Measurements from ENCODE around the gene SDHAF2. TPM values are rescaled to one million over a fixed set of nuclear protein-coding genes. Genes with fewer than 3 reads are reported as not detected.
A peak's percentile ranks its signal among the peaks of the same experiment; 100 is the strongest.

The SDHAF2 gene
- polyA plus RNA-seq, 3 donors, result 45.5 to 70.2 (median 64.8) TPM

DNA sequence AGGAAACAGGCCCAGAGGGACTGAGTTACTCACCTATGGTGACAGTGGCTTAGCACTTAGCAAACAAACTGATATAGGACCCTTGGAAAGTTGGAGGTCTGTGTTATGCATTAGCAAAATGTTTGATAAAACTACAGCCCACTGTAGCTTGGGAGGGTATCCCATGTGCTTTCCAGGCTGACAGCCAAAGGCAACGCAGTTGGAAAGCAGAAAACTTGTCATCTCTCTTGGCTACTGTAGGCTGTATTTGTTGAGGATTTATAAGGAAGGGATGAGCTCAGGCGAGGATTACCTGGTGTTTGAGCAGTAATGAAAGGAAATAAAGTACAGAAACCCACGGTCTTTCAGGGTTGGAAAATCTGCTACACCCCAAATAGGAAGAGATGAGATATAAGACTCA is 23.8 kb downstream of the SDHAF2 start:
- Histone ChIP-seq H4K20me1 (ENCODE audit: insufficient read depth, low read length) (peaks cover 40% of the 10 kb centered on the region), H2AFZ (ENCODE audit: insufficient read depth, low read depth, low read length, poor library complexity, severe bottlenecking) (no peak overlapping the region), H3K36me3 (replicated peaks in 1 of 2; ENCODE audit: control insufficient read depth in 1 of 2, insufficient read depth in 2 of 2, low read length in 2 of 2) (peaks cover 47 to 69% of the 10 kb centered on the region in 2 donors), H3K4me3 (replicated peaks in 1 of 3; ENCODE audit: low read depth in 2 of 3, low read length in 3 of 3) (no peak overlapping the region), H3K27ac (ENCODE audit: low read depth in 1 of 2, low read length in 2 of 2) (no peak overlapping the region), H3K27me3 (ENCODE audit: control insufficient read depth in 2 of 2, insufficient read depth in 2 of 2, low read length in 2 of 2) (no peaks in the 10 kb centered on the region), H3K9ac (ENCODE audit: insufficient read depth, low read length, poor library complexity, severe bottlenecking) (no peak overlapping the region), H3K9me3 (replicated peaks in 1 of 2; ENCODE audit: control insufficient read depth in 1 of 2, insufficient read depth in 1 of 2, low read length in 2 of 2) (no peaks in the 10 kb centered on the region), H3K4me1 (ENCODE audit: control insufficient read depth in 1 of 2, insufficient read depth in 2 of 2, low read length in 2 of 2) (no peaks in the 10 kb centered on the region), H3K4me2 (replicated peaks; ENCODE audit: extremely low read depth, low read length, poor library complexity, severe bottlenecking) (no peak overlapping the region), H3K79me2 (ENCODE audit: insufficient read depth, low read length) (peaks cover 3% of the 10 kb centered on the region)
- Mint-ChIP-seq H3K9me3 (no peaks in the 10 kb centered on the region), H3K36me3 (peaks cover 49 to 62% of the 10 kb centered on the region in 2 donors), H3K4me1 (no peaks in the 10 kb centered on the region), H3K27ac (peak overlapping the region in 1 of 7 donors; percentile 21), H3K4me3 (no peak overlapping the region), H3K27me3 (ENCODE audit: low read depth in 3 of 3) (no peaks in the 10 kb centered on the region)
- TF ChIP-seq, protein P1, sequence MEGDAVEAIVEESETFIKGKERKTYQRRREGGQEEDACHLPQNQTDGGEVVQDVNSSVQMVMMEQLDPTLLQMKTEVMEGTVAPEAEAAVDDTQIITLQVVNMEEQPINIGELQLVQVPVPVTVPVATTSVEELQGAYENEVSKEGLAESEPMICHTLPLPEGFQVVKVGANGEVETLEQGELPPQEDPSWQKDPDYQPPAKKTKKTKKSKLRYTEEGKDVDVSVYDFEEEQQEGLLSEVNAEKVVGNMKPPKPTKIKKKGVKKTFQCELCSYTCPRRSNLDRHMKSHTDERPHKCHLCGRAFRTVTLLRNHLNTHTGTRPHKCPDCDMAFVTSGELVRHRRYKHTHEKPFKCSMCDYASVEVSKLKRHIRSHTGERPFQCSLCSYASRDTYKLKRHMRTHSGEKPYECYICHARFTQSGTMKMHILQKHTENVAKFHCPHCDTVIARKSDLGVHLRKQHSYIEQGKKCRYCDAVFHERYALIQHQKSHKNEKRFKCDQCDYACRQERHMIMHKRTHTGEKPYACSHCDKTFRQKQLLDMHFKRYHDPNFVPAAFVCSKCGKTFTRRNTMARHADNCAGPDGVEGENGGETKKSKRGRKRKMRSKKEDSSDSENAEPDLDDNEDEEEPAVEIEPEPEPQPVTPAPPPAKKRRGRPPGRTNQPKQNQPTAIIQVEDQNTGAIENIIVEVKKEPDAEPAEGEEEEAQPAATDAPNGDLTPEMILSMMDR (IDR thresholded peaks at IDR 0.05), result no peak
- DNase-seq, result no peak
- intact Hi-C loops (cut with micrococcal nuclease), result no loop called here
- 100% methylated on average over 1 of the region's 3 CpGs for whole genome bisulfite sequencing (ENCODE audit: insufficient coverage)

DNA sequence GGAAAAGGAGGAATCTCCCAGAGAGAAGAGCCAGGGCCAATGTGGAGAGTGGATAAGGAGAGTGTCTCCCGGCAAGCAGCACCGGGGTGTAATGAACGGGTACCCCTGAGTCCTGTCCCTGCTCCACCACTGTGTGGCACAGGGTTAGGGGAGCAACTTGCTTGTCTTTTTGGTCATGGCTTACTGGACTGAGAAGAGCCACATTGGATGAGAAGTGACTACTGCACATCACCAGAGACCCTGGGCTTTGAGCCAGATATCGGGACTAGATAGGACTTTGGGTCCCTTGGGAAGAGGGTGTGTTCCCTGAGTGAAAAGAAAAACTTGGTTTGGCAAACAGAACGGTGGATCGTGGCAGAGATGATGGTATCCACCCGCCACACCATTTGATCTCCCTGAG is 24.6 kb downstream of the SDHAF2 start:
- no peaks in the 10 kb centered on the region for H3K27me3 Mint-ChIP-seq (ENCODE audit: low read depth in 3 of 3)
- 96% methylated on average over 4 of the region's 7 CpGs for WGBS (ENCODE audit: insufficient coverage)
- TF ChIP-seq, protein P1 (IDR thresholded peaks at IDR 0.05), result no peak

More for the DNA sequence above, 24.6 kb downstream of the SDHAF2 start:
- DNase-seq, result no peak
- peaks cover 33% of the 10 kb centered on the region for H4K20me1 ChIP-seq (ENCODE audit: insufficient read depth, low read length)
- intact Hi-C loops (cut with micrococcal nuclease), result no loop called here
- no peak overlapping the region for H3K4me2 ChIP-seq (replicated peaks; ENCODE audit: extremely low read depth, low read length, poor library complexity, severe bottlenecking)
- H3K9me3 ChIP-seq (replicated peaks in 1 of 2; ENCODE audit: control insufficient read depth in 1 of 2, insufficient read depth in 1 of 2, low read length in 2 of 2), result no peaks in the 10 kb centered on the region
- peaks cover 44 to 55% of the 10 kb centered on the region in 2 donors for H3K36me3 Mint-ChIP-seq
- no peaks in the 10 kb centered on the region for H3K27me3 ChIP-seq (ENCODE audit: control insufficient read depth in 2 of 2, insufficient read depth in 2 of 2, low read length in 2 of 2)
- no peak overlapping the region for H3K9ac ChIP-seq (ENCODE audit: insufficient read depth, low read length, poor library complexity, severe bottlenecking)
- no peaks in the 10 kb centered on the region for H3K4me1 Mint-ChIP-seq
- no peak overlapping the region for H3K27ac ChIP-seq (ENCODE audit: low read depth in 1 of 2, low read length in 2 of 2)
- H3K4me3 ChIP-seq (replicated peaks in 1 of 3; ENCODE audit: low read depth in 2 of 3, low read length in 3 of 3), result no peak overlapping the region
- H3K36me3 ChIP-seq (replicated peaks in 1 of 2; ENCODE audit: control insufficient read depth in 1 of 2, insufficient read depth in 2 of 2, low read length in 2 of 2), result peaks cover 40 to 60% of the 10 kb centered on the region in 2 donors
- no peaks in the 10 kb centered on the region for H3K4me1 ChIP-seq (ENCODE audit: control insufficient read depth in 1 of 2, insufficient read depth in 2 of 2, low read length in 2 of 2)
- no peaks in the 10 kb centered on the region for H3K9me3 Mint-ChIP-seq
- H3K4me3 Mint-ChIP-seq, result no peak overlapping the region
- peak overlapping the region in 2 of 7 donors; percentile 52 to 78 for H3K27ac Mint-ChIP-seq
- peaks cover 3% of the 10 kb centered on the region for H3K79me2 ChIP-seq (ENCODE audit: insufficient read depth, low read length)
- no peak overlapping the region for H2AFZ ChIP-seq (ENCODE audit: insufficient read depth, low read depth, low read length, poor library complexity, severe bottlenecking)
